OCI-LY3 (cell line): ENCODE measurements around the gene CASR.

Source experiments
- H2AFZ ChIP-seq: fragments of 200-600, 300-600 bp; shearing (Covaris generic); 2 replicates; pipeline ENCODE4 v1.6.0; 2014; ENCODE audit warnings: antibody characterized with exemption, low read depth, low read length
- H3K27ac ChIP-seq: fragments of 200-600, 300-600 bp; sonication (generic); 2 replicates; pipeline ENCODE4 v1.5.1; 2014; ENCODE audit warnings: mild to moderate bottlenecking, low read length, moderate library complexity, mixed read lengths
- H3K27me3 ChIP-seq: fragments of 200-600, 300-600 bp; sonication (generic); 2 replicates; pipeline ENCODE4 v1.6.1; 2014; ENCODE audit warnings: low read depth, low read length, mixed read lengths
- H3K36me3 ChIP-seq: fragments of 200-600, 300-600 bp; sonication (generic); replicated peaks from 2 replicates; pipeline ENCODE3; 2014; ENCODE audit warnings: low read depth, low read length, mixed read lengths
- H3K4me1 ChIP-seq: fragments of 300-600, 200-600 bp; sonication (generic); 2 replicates; pipeline ENCODE4 v1.6.1; 2014; ENCODE audit warnings: low read length, mixed read lengths
- H3K4me2 ChIP-seq: fragments of 200-600, 300-600 bp; sonication (generic); 2 replicates; pipeline ENCODE4 v1.6.1; 2014; ENCODE audit warnings: low read length, mixed read lengths
- H3K4me3 ChIP-seq: fragments of 300-600, 200-600 bp; sonication (generic); 2 replicates; pipeline ENCODE4 v1.5.1; 2014; ENCODE audit warnings: antibody characterized with exemption, mild to moderate bottlenecking, low read length, moderate library complexity
- H3K79me2 ChIP-seq: fragments of 300-600, 200-600 bp; shearing (Covaris generic); 2 replicates; pipeline ENCODE4 v1.6.1; 2014; ENCODE audit warnings: mild to moderate bottlenecking, low read length, mixed read lengths
- H3K9ac ChIP-seq: fragments of 300-600, 200-600 bp; shearing (Covaris generic); 2 replicates; pipeline ENCODE4 v1.6.0; 2014; ENCODE audit warnings: mild to moderate bottlenecking, low read length, moderate library complexity
- H3K9me3 ChIP-seq: fragments of 200-600, 300-600 bp; shearing (Covaris generic); 2 replicates; pipeline ENCODE4 v1.6.1; 2014; ENCODE audit warnings: low read length, mixed read lengths; ENCODE audit not compliant: insufficient read depth
- H4K20me1 ChIP-seq: fragments of 200-600, 300-600 bp; sonication (generic); 2 replicates; pipeline ENCODE4 v1.6.1; 2016; ENCODE audit warnings: low read length, mixed read lengths; ENCODE audit not compliant: insufficient read depth
- CTCF ChIP-seq: fragments of 200-600, 300-600 bp; sonication (generic); IDR thresholded peaks from 2 replicates; pipeline ENCODE4 v1.5.1; 2014; ENCODE audit warnings: antibody characterized with exemption, low read length, low read depth
- EZH2phosphoT487 ChIP-seq: fragments of 200-600 bp; shearing (Covaris generic); IDR thresholded peaks from 2 replicates; pipeline ENCODE4 v1.6.1; 2018; ENCODE audit warnings: antibody characterized with exemption, mixed run types, low read depth

CASR gene

GRCh38 chr3:122188737-122189136, 5.3 kb downstream of the CASR start:
- Histone ChIP-seq H3K79me2 (no peaks in the 10 kb centered on the region), H3K4me1 (no peaks in the 10 kb centered on the region), H3K36me3 (no peaks in the 10 kb centered on the region), H3K4me2 (no peak overlapping the region), H4K20me1 (no peaks in the 10 kb centered on the region), H3K27ac (no peak overlapping the region), H3K4me3 (no peak overlapping the region), H2AFZ (no peak overlapping the region), H3K9me3 (no peaks in the 10 kb centered on the region), H3K27me3 (no peaks in the 10 kb centered on the region), H3K9ac (no peak overlapping the region)
- TF ChIP-seq EZH2phosphoT487 (no peak), CTCF (no peak)

- no peaks in the 10 kb centered on the region for H4K20me1 ChIP-seq
- no peaks in the 10 kb centered on the region for H3K9me3 ChIP-seq
- no peak overlapping the region for H2AFZ ChIP-seq
- no peak overlapping the region for H3K27ac ChIP-seq
- H3K4me3 ChIP-seq: no peak overlapping the region
- H3K79me2 ChIP-seq: no peaks in the 10 kb centered on the region
- H3K9ac ChIP-seq: no peak overlapping the region
- H3K4me2 ChIP-seq: no peak overlapping the region
- no peaks in the 10 kb centered on the region for H3K36me3 ChIP-seq
- H3K27me3 ChIP-seq: no peaks in the 10 kb centered on the region
- no peaks in the 10 kb centered on the region for H3K4me1 ChIP-seq
- TF ChIP-seq CTCF: no peak
These were observed 5.9 kb downstream of the CASR start for GRCh38 chr3:122189357-122189756.

- Histone ChIP-seq H3K9me3 (no peaks in the 10 kb centered on the region), H4K20me1 (no peaks in the 10 kb centered on the region), H3K79me2 (no peaks in the 10 kb centered on the region), H3K9ac (no peak overlapping the region), H3K27me3 (no peaks in the 10 kb centered on the region), H3K4me1 (no peaks in the 10 kb centered on the region), H3K27ac (no peak overlapping the region), H2AFZ (no peak overlapping the region), H3K4me2 (no peak overlapping the region), H3K36me3 (no peaks in the 10 kb centered on the region), H3K4me3 (no peak overlapping the region)
- TF ChIP-seq EZH2phosphoT487 (no peak), CTCF (no peak)
These were observed 7.1 kb downstream of the CASR start for GRCh38 chr3:122190525-122190924.

GRCh38 chr3:122198966-122199365, 15.5 kb downstream of the CASR start:
- no peaks in the 10 kb centered on the region for H3K4me1 ChIP-seq
- no peaks in the 10 kb centered on the region for H3K36me3 ChIP-seq
- no peak for TF ChIP-seq EZH2phosphoT487
- no peak for TF ChIP-seq CTCF
- H4K20me1 ChIP-seq: no peaks in the 10 kb centered on the region
- H2AFZ ChIP-seq: no peak overlapping the region
- no peak overlapping the region for H3K27ac ChIP-seq
- no peak overlapping the region for H3K4me2 ChIP-seq
- no peaks in the 10 kb centered on the region for H3K9me3 ChIP-seq
- no peak overlapping the region for H3K9ac ChIP-seq
- H3K79me2 ChIP-seq: no peaks in the 10 kb centered on the region
- no peaks in the 10 kb centered on the region for H3K27me3 ChIP-seq
- H3K4me3 ChIP-seq: no peak overlapping the region
